ENCODE data around the gene METTL26.
A peak's percentile ranks its signal among the peaks of the same experiment; 100 is the strongest.

Gene METTL26

GRCh38 chr16:659618-660017 lies 23.5 kb upstream of the METTL26 start:
- Histone ChIP-seq H3K9ac (ENCODE audit: low read length) (no peak overlapping the region), H2AFZ (ENCODE audit: low read depth, low read length) (no peak overlapping the region), H4K20me1 (ENCODE audit: insufficient read depth, low read length) (no peaks in the 10 kb centered on the region), H3K36me3 (replicated peaks; ENCODE audit: low read depth, low read length) (peaks cover 4% of the 10 kb centered on the region), H3K79me2 (ENCODE audit: low read length) (no peaks in the 10 kb centered on the region), H3K4me1 (ENCODE audit: low read length) (peaks cover 3% of the 10 kb centered on the region; the same call in 1 of the 2 replicates), H3K27me3 (ENCODE audit: low read depth, low read length) (no peaks in the 10 kb centered on the region), H3K27ac (ENCODE audit: low read length) (no peak overlapping the region), H3K4me3 (ENCODE audit: low read length) (no peak overlapping the region), H3K9me3 (ENCODE audit: insufficient read depth, low read length) (no peaks in the 10 kb centered on the region), H3K4me2 (ENCODE audit: low read length) (no peak overlapping the region)
- TF ChIP-seq EZH2phosphoT487 (IDR thresholded peaks at IDR 0.05; ENCODE audit: low read depth) (no peak), CTCF (IDR thresholded peaks at IDR 0.05; ENCODE audit: low read depth, low read length) (no peak)

GRCh38 chr16:658679-659571 lies 22.8 kb upstream of the METTL26 start:
- Histone ChIP-seq H3K27me3 (ENCODE audit: low read depth, low read length) (no peaks in the 10 kb centered on the region), H4K20me1 (ENCODE audit: insufficient read depth, low read length) (no peaks in the 10 kb centered on the region), H3K9me3 (ENCODE audit: insufficient read depth, low read length) (no peaks in the 10 kb centered on the region), H3K4me1 (ENCODE audit: low read length) (peaks cover 3% of the 10 kb centered on the region; the same call in 1 of the 2 replicates), H3K79me2 (ENCODE audit: low read length) (no peaks in the 10 kb centered on the region), H3K4me2 (ENCODE audit: low read length) (no peak overlapping the region), H3K4me3 (ENCODE audit: low read length) (no peak overlapping the region), H3K9ac (ENCODE audit: low read length) (no peak overlapping the region), H3K27ac (ENCODE audit: low read length) (no peak overlapping the region), H2AFZ (ENCODE audit: low read depth, low read length) (no peak overlapping the region), H3K36me3 (replicated peaks; ENCODE audit: low read depth, low read length) (peaks cover 4% of the 10 kb centered on the region)
- TF ChIP-seq CTCF (IDR thresholded peaks at IDR 0.05; ENCODE audit: low read depth, low read length) (peak; percentile 20), EZH2phosphoT487 (IDR thresholded peaks at IDR 0.05; ENCODE audit: low read depth) (no peak)

DNA sequence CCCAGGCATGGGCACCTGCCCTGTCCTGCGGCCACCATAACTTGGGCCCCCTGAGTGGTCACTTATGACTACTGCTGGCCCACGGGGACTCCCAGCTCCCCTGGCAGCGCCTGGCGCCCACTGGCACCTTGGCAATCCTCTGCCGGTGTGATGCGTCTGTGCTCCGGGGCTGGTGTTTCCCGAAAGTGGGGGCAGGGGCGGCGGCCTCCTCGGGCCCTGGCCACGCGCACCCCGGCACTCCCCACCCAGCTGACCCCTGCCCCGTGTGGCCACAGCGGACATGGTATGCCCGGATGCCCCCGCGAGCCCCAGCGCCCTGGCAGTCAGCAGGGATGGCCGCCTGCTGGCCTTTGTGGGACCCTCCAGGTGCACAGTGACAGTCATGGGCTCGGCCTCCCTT lies 21.4 kb upstream of the METTL26 start:
- Histone ChIP-seq H3K27ac (ENCODE audit: low read length) (no peak overlapping the region), H3K4me3 (ENCODE audit: low read length) (no peak overlapping the region), H3K36me3 (replicated peaks; ENCODE audit: low read depth, low read length) (peaks cover 4% of the 10 kb centered on the region), H3K4me2 (ENCODE audit: low read length) (no peak overlapping the region), H3K9ac (ENCODE audit: low read length) (no peak overlapping the region), H4K20me1 (ENCODE audit: insufficient read depth, low read length) (no peaks in the 10 kb centered on the region), H3K79me2 (ENCODE audit: low read length) (no peaks in the 10 kb centered on the region), H3K4me1 (ENCODE audit: low read length) (peaks cover 3% of the 10 kb centered on the region; the same call in 1 of the 2 replicates), H3K27me3 (ENCODE audit: low read depth, low read length) (no peaks in the 10 kb centered on the region), H3K9me3 (ENCODE audit: insufficient read depth, low read length) (no peaks in the 10 kb centered on the region), H2AFZ (ENCODE audit: low read depth, low read length) (no peak overlapping the region)
- TF ChIP-seq EZH2phosphoT487 (IDR thresholded peaks at IDR 0.05; ENCODE audit: low read depth) (no peak), CTCF (IDR thresholded peaks at IDR 0.05; ENCODE audit: low read depth, low read length) (no peak)

- Histone ChIP-seq H3K4me3 (ENCODE audit: low read length) (no peak overlapping the region), H3K27ac (ENCODE audit: low read length) (no peak overlapping the region), H3K9me3 (ENCODE audit: insufficient read depth, low read length) (no peaks in the 10 kb centered on the region), H3K27me3 (ENCODE audit: low read depth, low read length) (no peaks in the 10 kb centered on the region), H3K79me2 (ENCODE audit: low read length) (peaks cover 7% of the 10 kb centered on the region; the same call in 1 of the 2 replicates), H3K36me3 (replicated peaks; ENCODE audit: low read depth, low read length) (no peaks in the 10 kb centered on the region), H3K9ac (ENCODE audit: low read length) (no peak overlapping the region), H2AFZ (ENCODE audit: low read depth, low read length) (no peak overlapping the region), H3K4me2 (ENCODE audit: low read length) (no peak overlapping the region), H3K4me1 (ENCODE audit: low read length) (peaks cover 7% of the 10 kb centered on the region; the same call in 1 of the 2 replicates), H4K20me1 (ENCODE audit: insufficient read depth, low read length) (no peaks in the 10 kb centered on the region)
- no peak for TF ChIP-seq CTCF (IDR thresholded peaks at IDR 0.05; ENCODE audit: low read depth, low read length)
- TF ChIP-seq EZH2phosphoT487 (IDR thresholded peaks at IDR 0.05; ENCODE audit: low read depth) = no peak
Observed at GRCh38 chr16:654034-654433, 17.9 kb upstream of the METTL26 start.
